HCT116 (cell line): ENCODE results near the gene HIVEP1. TPM values are rescaled to one million over a fixed set of nuclear protein-coding genes. Genes with fewer than 3 reads are reported as not detected.

Experiments used
- ATAC-seq: fragments of 200-7000 bp; cut with Tn5 transposase; 2 replicates; pipeline ENCODE4 v1.9.1; 2020; ENCODE audit warnings: mild to moderate bottlenecking, moderate library complexity
- BruUV-seq: library from RNA; stranded (reverse); fragments of 400-500 nt; replicated peaks from 2 replicates; lab custom pipeline; 2021; lab: Mats Ljungman, UMichigan
- CTCF ChIA-PET: fragments of 300-600 bp; sonication (Branson Sonifier 250); formaldehyde crosslinking; loops from one replicate; lab custom pipeline; 2021; ENCODE audit warnings: antibody characterized with exemption; lab: Charles Lee
- POLR2A ChIA-PET: fragments of 300-600, 350-600 bp; sonication (Branson Sonifier 250); formaldehyde crosslinking; loops from one replicate; lab custom pipeline; 2021; ENCODE audit warnings: antibody characterized with exemption; lab: Charles Lee
- RAD21 ChIA-PET, 2 experiments: fragments of 300-600 bp; sonication (Branson Sonifier 250); formaldehyde crosslinking; loops; one replicate each; lab custom pipeline; 2023; ENCODE audit warnings: low total read pairs in 2 of 2; ENCODE audit not compliant: uncharacterized antibody in 2 of 2, unreplicated experiment in 2 of 2, low non-redundant PET in 1 of 2; lab: Charles Lee
- DNase-seq: peaks from one replicate; pipeline ENCODE4 v3.0.0-alpha.2; 2010; ENCODE audit warnings: low read depth, low spot score
- H2AFZ ChIP-seq: fragments of 200-600 bp; shearing (Covaris generic), sonication (generic); 2 replicates; pipeline ENCODE4 v1.6.1; 2017; ENCODE audit warnings: low read depth, mixed run types, mixed read lengths, antibody characterized with exemption, low read length; ENCODE audit not compliant: poor library complexity, severe bottlenecking
- H3K27ac ChIP-seq: 2 replicates; pipeline ENCODE4 v1.5.1; 2012; ENCODE audit warnings: low read depth, low read length
- H3K27me3 ChIP-seq: fragments of 200-600 bp; sonication (generic); 2 replicates; pipeline ENCODE4 v1.6.1; 2016; ENCODE audit warnings: mixed run types, low read length, mixed read lengths; ENCODE audit not compliant: insufficient read depth
- H3K36me3 ChIP-seq, 2 experiments: fragments of 200-500 bp in 1 of 2; fragments of 200-600 bp in 1 of 2; sonication (Bioruptor generic) in 1 of 2; sonication (generic) in 1 of 2; 2 replicates each; pipeline versions ENCODE4 v1.5.1 to v1.6.1; 2014 to 2016; ENCODE audit warnings: low read length in 2 of 2, inconsistent platforms in 1 of 2, mixed read lengths in 1 of 2, mixed run types in 1 of 2; ENCODE audit not compliant: insufficient read depth in 2 of 2, control insufficient read depth in 1 of 2
- H3K4me1 ChIP-seq, 2 experiments: fragments of 200-600 bp in 1 of 2; sonication (generic) in 1 of 2; 2 replicates each; pipeline versions ENCODE4 v1.5.1 to v1.6.1; 2012 to 2017; ENCODE audit warnings: low read length in 2 of 2, inconsistent platforms in 1 of 2, mild to moderate bottlenecking in 1 of 2, mixed read lengths in 1 of 2, mixed run types in 1 of 2, moderate library complexity in 1 of 2; ENCODE audit not compliant: insufficient read depth in 2 of 2, control insufficient read depth in 1 of 2
- H3K4me2 ChIP-seq: fragments of 200-600 bp; sonication (generic); 2 replicates; pipeline ENCODE4 v1.6.1; 2017; ENCODE audit warnings: mixed run types, low read length, mixed read lengths
- H3K4me3 ChIP-seq, 2 experiments: fragments of 200-600 bp in 1 of 2; sonication (generic) in 1 of 2; replicated peaks in 1 of 2; 2 replicates each; pipeline ENCODE4 v1.5.1; 2011 to 2016; ENCODE audit warnings: low read length in 2 of 2, control low read depth in 1 of 2, low read depth in 1 of 2, mild to moderate bottlenecking in 1 of 2, mixed read lengths in 1 of 2, mixed run types in 1 of 2
- H3K79me2 ChIP-seq: fragments of 200-600 bp; sonication (generic); 2 replicates; pipeline ENCODE4 v1.6.1; 2017; ENCODE audit warnings: mild to moderate bottlenecking, mixed run types, low read length, moderate library complexity, mixed read lengths; ENCODE audit not compliant: insufficient read depth
- H3K9ac ChIP-seq: fragments of 200-600 bp; sonication (generic); 2 replicates; pipeline ENCODE4 v1.6.1; 2016; ENCODE audit warnings: low read length, mixed read lengths
- H3K9me2 ChIP-seq: fragments of 200-600 bp; sonication (generic), shearing (Covaris generic); 2 replicates; pipeline ENCODE4 v1.6.1; 2017; ENCODE audit warnings: mixed run types, mild to moderate bottlenecking, moderate library complexity; ENCODE audit not compliant: insufficient read depth
- H3K9me3 ChIP-seq, 2 experiments: fragments of 200-500 bp in 1 of 2; fragments of 200-600 bp in 1 of 2; sonication (Bioruptor generic) in 1 of 2; sonication (generic) in 1 of 2; 2 replicates each; pipeline ENCODE4 v1.6.1; 2014 to 2017; ENCODE audit warnings: low read length in 2 of 2, mixed read lengths in 2 of 2, inconsistent platforms in 1 of 2, low read depth in 1 of 2, mild to moderate bottlenecking in 1 of 2, mixed run types in 1 of 2, moderate library complexity in 1 of 2; ENCODE audit not compliant: control insufficient read depth in 1 of 2, insufficient read depth in 1 of 2
- H4K20me1 ChIP-seq: fragments of 200-600 bp; sonication (generic), shearing (Covaris generic); 2 replicates; pipeline ENCODE4 v1.6.1; 2017; ENCODE audit warnings: mixed run types, mild to moderate bottlenecking, moderate library complexity; ENCODE audit not compliant: insufficient read depth
- CEBPB ChIP-seq: IDR thresholded peaks from 2 replicates; pipeline ENCODE4 v1.6.1; 2012; ENCODE audit warnings: low read depth
- ELF1 ChIP-seq: IDR thresholded peaks from 2 replicates; pipeline ENCODE4 v1.6.1; 2012; ENCODE audit warnings: low read depth, borderline replicate concordance
- JUND ChIP-seq: IDR thresholded peaks from 2 replicates; pipeline ENCODE4 v1.6.1; 2012
- MAX ChIP-seq: IDR thresholded peaks from 2 replicates; pipeline ENCODE4 v1.6.1; 2012
- SRF ChIP-seq: IDR thresholded peaks from 2 replicates; pipeline ENCODE4 v1.6.1; 2012; ENCODE audit warnings: low read depth
- YY1 ChIP-seq: IDR thresholded peaks from 2 replicates; pipeline ENCODE4 v1.6.1; 2011; ENCODE audit warnings: low read length, low read depth, moderate library complexity, mild to moderate bottlenecking; ENCODE audit not compliant: insufficient replicate concordance; ENCODE audit errors: extremely low read depth
- ZFX ChIP-seq: fragments of 450-650 bp; IDR thresholded peaks from 2 replicates; pipeline ENCODE4 v1.6.1; 2017
- intact Hi-C: fragments of 100-400 bp; cut with micrococcal nuclease; formaldehyde crosslinking; loops from 2 replicates; pipeline ENCODE4 v1.10.0; 2022
- total RNA-seq: library from RNA; stranded (reverse); gene quantifications from one replicate; pipeline ENCODE4 v1.2.1, GENCODE V29; 2021; ENCODE audit not compliant: unreplicated experiment

Gene HIVEP1
- total RNA-seq, 1 experiment from 2014 or later = 11.2 TPM

GRCh38 chr6:12203001-12203400, 190.9 kb downstream of the HIVEP1 start:
- no peaks in the 10 kb centered on the region for H3K36me3 ChIP-seq
- no peaks in the 10 kb centered on the region for H3K9me2 ChIP-seq
- no peak overlapping the region for H3K4me3 ChIP-seq
- H3K4me1 ChIP-seq = no peaks in the 10 kb centered on the region
- no peak overlapping the region for H2AFZ ChIP-seq
- no peaks in the 10 kb centered on the region for H3K9me3 ChIP-seq
- intact Hi-C loops = no loop called here
- H3K79me2 ChIP-seq = no peaks in the 10 kb centered on the region
- ChIA-PET CTCF (no interaction called here), RAD21 (no interaction called here), POLR2A (no interaction called here)
- DNase-seq (no peak), ATAC-seq (no peak)
- H3K27me3 ChIP-seq = no peaks in the 10 kb centered on the region
- no peak overlapping the region for H3K9ac ChIP-seq
- no TSS peak for BruUV-seq
- H3K27ac ChIP-seq = no peak overlapping the region
- no peak for TF ChIP-seq SRF
- TF ChIP-seq ZFX = no peak
- no peak for TF ChIP-seq MAX
- no peak for TF ChIP-seq YY1
- TF ChIP-seq JUND = no peak
- no peaks in the 10 kb centered on the region for H4K20me1 ChIP-seq
- H3K4me2 ChIP-seq = no peak overlapping the region

- Histone ChIP-seq H3K9ac (no peak overlapping the region), H3K9me2 (no peaks in the 10 kb centered on the region), H4K20me1 (no peaks in the 10 kb centered on the region), H3K4me3 (no peak overlapping the region), H3K36me3 (no peaks in the 10 kb centered on the region), H3K4me1 (no peaks in the 10 kb centered on the region), H3K27me3 (no peaks in the 10 kb centered on the region), H2AFZ (no peak overlapping the region), H3K27ac (no peak overlapping the region), H3K79me2 (no peaks in the 10 kb centered on the region), H3K9me3 (no peaks in the 10 kb centered on the region), H3K4me2 (no peak overlapping the region)
- TF ChIP-seq MAX (no peak), CEBPB (no peak), ELF1 (no peak), ZFX (no peak)
- BruUV-seq = no TSS peak
- no peak for ATAC-seq
- RAD21 ChIA-PET = no interaction called here
- intact Hi-C loops = no loop called here
- POLR2A ChIA-PET = no interaction called here
- DNase-seq = no peak
- CTCF ChIA-PET = no interaction called here
These were observed 196.1 kb downstream of the HIVEP1 start for GRCh38 chr6:12208190-12208589.
